Hindlimb muscle (tissue), 1 donor: Measurements from ENCODE around the gene OR2T3. TPM values are rescaled to one million over a fixed set of nuclear protein-coding genes. Genes with fewer than 3 reads are reported as not detected.
"Not testable (repeated sequence)": the region's sequence is repeated elsewhere in the genome, so short reads cannot be mapped to it uniquely, and the experiment has no call there.

Experiments used
- DNase-seq: peaks from one replicate; pipeline ENCODE4 v3.0.0-alpha.2; 2013
- polyA plus RNA-seq: library from polyadenylated mRNA; unstranded; fragments of 120-200 nt; gene quantifications from one replicate; pipeline ENCODE4 v1.2.1, GENCODE V29; 2013; ENCODE audit not compliant: insufficient read length

OR2T3 gene
- polyA plus RNA-seq = not detected

DNA sequence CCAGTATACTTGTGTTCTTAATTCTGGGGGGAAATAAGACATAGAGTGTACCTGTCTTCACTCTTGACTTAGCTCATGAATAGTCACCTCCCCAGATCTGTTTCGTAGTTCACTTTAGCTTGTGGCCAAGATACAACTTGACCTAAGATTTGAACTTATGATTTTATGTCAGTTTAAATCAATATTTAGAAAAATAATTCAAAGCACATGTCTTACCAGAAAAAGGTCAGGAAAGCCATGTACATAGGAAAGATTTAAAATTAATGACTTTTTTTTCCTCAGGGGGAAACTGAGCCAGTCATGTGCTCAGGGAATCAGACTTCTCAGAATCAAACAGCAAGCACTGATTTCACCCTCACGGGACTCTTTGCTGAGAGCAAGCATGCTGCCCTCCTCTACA, at the start of gene OR2T3:
OR2T3 (plus strand) TSS at position 301 of the 400 bp plus-strand sequence; CDS start at position 301, 0 bp downstream.
- DNase-seq = not testable (repeated sequence)

GRCh38 chr1:248427526-248428191, 45.5 kb upstream of the OR2T3 start:
- DNase-seq = not testable (repeated sequence)

GRCh38 chr1:248428192-248428533, 45.0 kb upstream of the OR2T3 start:
- not testable (repeated sequence) for DNase-seq

- not testable (repeated sequence) for DNase-seq
These were observed 41.5 kb upstream of the OR2T3 start for GRCh38 chr1:248431683-248432082.

GRCh38 chr1:248432201-248432600, 41.0 kb upstream of the OR2T3 start:
- DNase-seq = not testable (repeated sequence)

- DNase-seq = not testable (repeated sequence)
These were observed 39.2 kb upstream of the OR2T3 start for GRCh38 chr1:248433811-248434415.

DNA sequence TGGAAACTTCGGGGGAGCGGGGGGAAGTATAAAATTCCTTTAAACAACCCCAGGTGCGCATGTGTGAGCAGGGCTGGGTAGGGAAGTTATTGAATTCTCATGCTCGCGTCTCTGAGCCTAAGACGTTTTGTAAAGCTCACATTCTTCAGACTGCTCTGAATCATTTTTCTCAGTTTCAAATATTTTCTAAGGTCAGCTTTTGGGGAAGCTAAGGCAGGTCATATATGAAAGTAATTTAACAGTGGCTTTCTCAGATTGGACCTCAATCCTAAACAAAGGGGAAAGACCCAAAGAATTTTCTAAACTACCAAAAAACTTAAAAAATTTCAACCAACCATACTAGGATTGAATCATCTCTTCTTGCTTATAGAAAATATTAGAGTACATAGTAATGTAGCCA, 38.2 kb upstream of the OR2T3 start:
- DNase-seq = not testable (repeated sequence)

DNA sequence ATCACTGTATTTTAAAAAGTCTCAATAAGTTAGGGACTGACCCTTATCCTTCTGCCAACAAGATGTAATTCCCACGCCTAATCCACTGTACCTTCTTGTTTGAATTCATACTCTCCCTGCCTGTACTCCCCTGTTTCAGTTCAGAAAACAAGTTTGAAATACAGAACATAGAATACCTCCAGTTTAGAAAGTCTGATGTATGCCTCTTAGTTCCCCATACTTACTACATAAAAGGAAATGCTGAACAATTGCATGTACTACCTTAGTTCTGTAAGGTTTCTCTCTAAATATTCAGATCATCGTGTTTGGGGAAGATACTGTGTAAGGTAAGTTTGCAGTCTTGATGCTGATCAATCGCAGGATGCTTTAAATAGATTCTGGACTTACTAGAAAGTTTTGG, 36.8 kb upstream of the OR2T3 start:
- not testable (repeated sequence) for DNase-seq

DNA sequence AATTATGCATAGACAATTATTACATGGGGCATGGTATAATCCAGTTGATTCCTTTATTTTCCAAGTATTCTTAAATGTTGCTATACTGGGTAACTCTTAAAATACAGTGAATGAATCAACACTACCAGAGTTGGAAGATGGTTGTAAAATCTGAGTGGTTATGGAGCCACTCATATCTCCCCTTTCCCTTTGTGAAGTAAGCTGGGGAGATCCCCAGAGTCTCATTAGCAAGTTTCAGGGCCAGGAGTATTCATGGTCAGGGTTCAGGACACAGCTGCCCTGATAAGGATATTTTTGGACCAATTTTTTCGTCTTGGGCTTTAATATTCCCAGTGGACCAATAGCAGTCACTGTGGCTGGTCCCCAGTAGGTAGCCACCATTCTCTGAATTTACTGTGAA, 34.5 kb upstream of the OR2T3 start:
- DNase-seq = not testable (repeated sequence)

GRCh38 chr1:248439283-248439682, 33.9 kb upstream of the OR2T3 start:
- DNase-seq = not testable (repeated sequence)

GRCh38 chr1:248442500-248443277, 30.5 kb upstream of the OR2T3 start:
- not testable (repeated sequence) for DNase-seq

GRCh38 chr1:248444603-248445002, 28.5 kb upstream of the OR2T3 start:
- not testable (repeated sequence) for DNase-seq

- not testable (repeated sequence) for DNase-seq
These were observed 27.8 kb upstream of the OR2T3 start, which contains the start of gene OR2T2 for GRCh38 chr1:248445399-248445798. Gene OR2T2, plus strand, starts transcription at chr1:248445637. Its CDS starts 7,161 bp downstream, at chr1:248452798.

- not testable (repeated sequence) for DNase-seq
These were observed 24.6 kb upstream of the OR2T3 start for GRCh38 chr1:248448409-248449074.

- not testable (repeated sequence) for DNase-seq
These were observed 23.2 kb upstream of the OR2T3 start for GRCh38 chr1:248449821-248450465.

- DNase-seq = not testable (repeated sequence)
These were observed 22.5 kb upstream of the OR2T3 start for GRCh38 chr1:248450466-248451145.

DNA sequence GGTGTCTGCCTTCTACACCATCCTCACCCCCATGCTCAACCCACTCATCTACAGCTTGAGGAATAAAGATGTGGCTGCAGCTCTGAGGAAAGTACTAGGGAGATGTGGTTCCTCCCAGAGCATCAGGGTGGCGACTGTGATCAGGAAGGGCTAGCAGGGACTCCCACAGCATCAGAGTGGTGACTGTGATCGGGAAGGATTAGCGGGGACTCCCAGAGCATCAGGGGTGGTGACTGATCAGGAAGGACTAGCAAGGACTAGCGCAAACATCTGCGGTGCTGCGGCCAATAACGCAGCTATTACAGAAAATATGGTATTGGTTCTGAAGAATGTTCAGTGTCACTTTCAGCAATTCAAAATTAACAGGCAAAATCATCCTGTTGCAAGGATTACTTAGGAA, 19.5 kb upstream of the OR2T3 start:
- not testable (repeated sequence) for DNase-seq

- not testable (repeated sequence) for DNase-seq
These were observed 18.1 kb upstream of the OR2T3 start for GRCh38 chr1:248455045-248455444.

DNA sequence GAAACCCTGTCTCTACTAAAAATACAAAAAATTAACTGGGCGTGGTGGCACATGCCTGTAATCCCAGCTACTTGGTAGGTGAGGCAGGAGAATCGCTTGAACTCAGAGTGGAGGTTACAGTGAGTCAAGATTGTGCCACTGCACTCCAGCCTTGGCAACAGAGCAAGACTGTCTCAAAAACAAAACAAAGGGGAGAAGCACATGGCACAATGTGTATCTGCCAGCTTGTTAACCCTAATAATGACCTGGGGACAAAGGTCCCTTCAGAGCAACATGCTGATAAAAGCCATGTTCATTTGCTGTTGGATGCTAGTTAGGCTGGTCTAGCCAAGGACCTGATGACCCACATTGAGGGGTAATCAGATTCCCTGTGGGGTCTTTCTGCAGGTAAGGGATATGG, 16.5 kb upstream of the OR2T3 start:
- DNase-seq = not testable (repeated sequence)

DNA sequence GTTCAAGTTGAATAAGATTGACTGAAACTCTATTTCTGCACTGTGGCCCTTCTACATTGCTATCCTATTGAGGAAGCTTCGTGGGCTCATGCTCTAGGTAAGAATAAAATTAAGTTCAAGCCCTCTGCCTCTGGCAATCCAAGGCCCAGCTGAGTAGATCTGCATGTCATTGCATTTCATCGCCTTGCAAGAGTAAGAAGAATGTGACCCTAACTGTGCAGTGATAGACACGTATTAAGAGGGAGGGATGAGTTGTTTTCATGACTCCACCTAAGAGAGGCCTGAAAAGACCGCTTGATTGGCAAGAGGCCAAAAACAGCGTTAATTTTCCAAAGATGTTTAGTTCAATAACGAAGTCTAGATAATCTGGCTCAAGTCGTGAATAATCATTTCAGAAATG, 14.0 kb upstream of the OR2T3 start:
- not testable (repeated sequence) for DNase-seq

GRCh38 chr1:248471154-248471553, 2.0 kb upstream of the OR2T3 start:
- no peak for DNase-seq
